NCI-H345 treated with DMSO at 0.1 percent for 48 hours (cell line): ENCODE data around the gene TMEM39A.

ENCODE experiments used
- DNase-seq: peaks from one replicate; lab custom pipeline; 2025; ENCODE audit not compliant: unreplicated experiment; lab: John Stamatoyannopoulos, UW

The TMEM39A gene

GRCh38 chr3:119457246-119457645, 6.2 kb downstream of the TMEM39A start:
- DNase-seq, result no peak

- DNase-seq, result no peak
Measured at GRCh38 chr3:119456469-119456868, 6.9 kb downstream of the TMEM39A start.

GRCh38 chr3:119453822-119454221, 9.6 kb downstream of the TMEM39A start:
- no peak for DNase-seq

GRCh38 chr3:119444590-119444989, 18.8 kb downstream of the TMEM39A start:
- no peak for DNase-seq

- no peak for DNase-seq
Measured at GRCh38 chr3:119443179-119443578, 20.2 kb downstream of the TMEM39A start.

GRCh38 chr3:119437691-119438258, 25.6 kb downstream of the TMEM39A start:
- DNase-seq, result no peak

GRCh38 chr3:119436977-119437376, 26.4 kb downstream of the TMEM39A start:
- DNase-seq, result no peak

GRCh38 chr3:119434703-119435102, 28.7 kb downstream of the TMEM39A start:
- DNase-seq, result no peak

- no peak for DNase-seq
Measured at GRCh38 chr3:119433613-119434325, 29.6 kb downstream of the TMEM39A start.

GRCh38 chr3:119428538-119428937, 34.9 kb downstream of the TMEM39A start:
- DNase-seq, result no peak

- DNase-seq, result no peak
Measured at GRCh38 chr3:119427669-119428068, 35.7 kb downstream of the TMEM39A start.

GRCh38 chr3:119420196-119420595, 43.2 kb downstream of the TMEM39A start:
- no peak for DNase-seq

GRCh38 chr3:119418641-119419040, 44.8 kb downstream of the TMEM39A start:
- DNase-seq, result no peak

- DNase-seq, result no peak
Measured at GRCh38 chr3:119417771-119418512, 45.5 kb downstream of the TMEM39A start.

GRCh38 chr3:119416873-119417272, 46.5 kb downstream of the TMEM39A start:
- no peak for DNase-seq

- DNase-seq, result no peak
Measured at GRCh38 chr3:119413603-119414280, 49.7 kb downstream of the TMEM39A start.

- DNase-seq, result no peak
Measured at GRCh38 chr3:119409844-119410243, 53.6 kb downstream of the TMEM39A start.

GRCh38 chr3:119408243-119408950, 55.0 kb downstream of the TMEM39A start:
- no peak for DNase-seq

- DNase-seq, result no peak
Measured at GRCh38 chr3:119405315-119405714, 58.1 kb downstream of the TMEM39A start.

- no peak for DNase-seq
Measured at GRCh38 chr3:119403201-119403600, 60.2 kb downstream of the TMEM39A start.

GRCh38 chr3:119402791-119403190, 60.6 kb downstream of the TMEM39A start:
- DNase-seq, result no peak
